Activated CD8-positive, alpha-beta memory T cell treated with anti-CD3 and anti-CD28 coated beads, Interleukin-2, amount 50 U/mL, for 1 hour (primary cell): Measurements from ENCODE around the gene ALKAL2.

Experiments used
- DNase-seq: peaks from one replicate; pipeline ENCODE4 v3.0.0-alpha.2; 2020; ENCODE audit errors: extremely low read depth

The ALKAL2 gene

GRCh38 chr2:271917-272316 is 16.0 kb downstream of the ALKAL2 start:
- DNase-seq = no peak

- DNase-seq = no peak
Observed at GRCh38 chr2:270861-271260, 17.0 kb downstream of the ALKAL2 start.

GRCh38 chr2:269356-270030 is 18.4 kb downstream of the ALKAL2 start:
- DNase-seq = no peak

GRCh38 chr2:268323-268722 is 19.6 kb downstream of the ALKAL2 start:
- no peak for DNase-seq

- DNase-seq = peak; percentile 81
Observed at GRCh38 chr2:264493-265468, 23.1 kb downstream of the ALKAL2 start, which contains the start of gene ACP1. TSS of gene ACP1 (plus strand) at chr2:264947. CDS start at chr2:264965, 18 bp downstream.

GRCh38 chr2:263774-264492 is 24.0 kb downstream of the ALKAL2 start, which contains the start of gene SH3YL1:
TSS of gene SH3YL1 (minus strand) at chr2:264032. CDS start at chr2:263984, 48 bp downstream.
- DNase-seq = peak; percentile 36

GRCh38 chr2:263022-263738 is 24.7 kb downstream of the ALKAL2 start:
- no peak for DNase-seq

- DNase-seq = no peak
Observed at GRCh38 chr2:262117-262516, 25.8 kb downstream of the ALKAL2 start.

GRCh38 chr2:260507-261161 is 27.3 kb downstream of the ALKAL2 start:
- no peak for DNase-seq

- DNase-seq = no peak
Observed at GRCh38 chr2:259789-260331, 28.0 kb downstream of the ALKAL2 start.

- no peak for DNase-seq
Observed at GRCh38 chr2:258933-259332, 29.0 kb downstream of the ALKAL2 start.

GRCh38 chr2:257842-258241 is 30.0 kb downstream of the ALKAL2 start:
- no peak for DNase-seq

- no peak for DNase-seq
Observed at GRCh38 chr2:257429-257828, 30.5 kb downstream of the ALKAL2 start.

GRCh38 chr2:256094-256493 is 31.8 kb downstream of the ALKAL2 start:
- DNase-seq = no peak

GRCh38 chr2:255195-255594 is 32.7 kb downstream of the ALKAL2 start:
- DNase-seq = no peak

- DNase-seq = no peak
Observed at GRCh38 chr2:254241-254640, 33.6 kb downstream of the ALKAL2 start.

- no peak for DNase-seq
Observed at GRCh38 chr2:253202-253638, 34.7 kb downstream of the ALKAL2 start.

GRCh38 chr2:252001-252602 is 35.8 kb downstream of the ALKAL2 start:
- DNase-seq = no peak

GRCh38 chr2:249538-250042 is 38.3 kb downstream of the ALKAL2 start:
- DNase-seq = no peak

- DNase-seq = no peak
Observed at GRCh38 chr2:248724-249123, 39.2 kb downstream of the ALKAL2 start.
